SU-DHL-6 (cell line): ENCODE results near the gene BMPR2.
"Not testable (repeated sequence)": the region's sequence is repeated elsewhere in the genome, so short reads cannot be mapped to it uniquely, and the experiment has no call there.

ENCODE experiments used
- H2AFZ ChIP-seq: fragments of 200-600 bp; sonication (generic); 2 replicates; pipeline ENCODE4 v1.6.1; 2014; ENCODE audit warnings: low read depth, mild to moderate bottlenecking, moderate library complexity, mixed read lengths, antibody characterized with exemption, low read length; ENCODE audit not compliant: severe bottlenecking
- H3F3A ChIP-seq: fragments of 200-600 bp; shearing (Covaris generic); 2 replicates; pipeline ENCODE4 v1.6.0; 2016; ENCODE audit warnings: antibody characterized with exemption, mild to moderate bottlenecking; ENCODE audit not compliant: insufficient read depth
- H3K27ac ChIP-seq: fragments of 200-600 bp; sonication (generic); 2 replicates; pipeline ENCODE4 v1.5.1; 2016; ENCODE audit warnings: low read depth, mild to moderate bottlenecking, low read length, moderate library complexity, mixed read lengths
- H3K27me3 ChIP-seq: fragments of 200-600 bp; sonication (generic), shearing (Covaris generic); 2 replicates; pipeline ENCODE4 v1.6.0; 2014; ENCODE audit warnings: mild to moderate bottlenecking, low read length
- H3K36me3 ChIP-seq: fragments of 200-600 bp; sonication (generic); 2 replicates; pipeline ENCODE4 v1.6.1; 2014; ENCODE audit warnings: mild to moderate bottlenecking, low read length, mixed read lengths
- H3K4me2 ChIP-seq: fragments of 300-600, 200-600 bp; shearing (Covaris generic), sonication (generic); 2 replicates; pipeline ENCODE4 v1.6.0; 2014; ENCODE audit warnings: low read length, low read depth, mild to moderate bottlenecking; ENCODE audit not compliant: poor library complexity, severe bottlenecking
- H3K4me3 ChIP-seq: fragments of 200-600 bp; sonication (generic); 2 replicates; pipeline ENCODE4 v1.5.1; 2014; ENCODE audit warnings: antibody characterized with exemption, low read length, mild to moderate bottlenecking, mixed read lengths; ENCODE audit not compliant: insufficient read depth, poor library complexity, severe bottlenecking
- H3K79me2 ChIP-seq: fragments of 200-600 bp; sonication (generic); 2 replicates; pipeline ENCODE4 v1.6.1; 2014; ENCODE audit warnings: mild to moderate bottlenecking, low read length, moderate library complexity; ENCODE audit not compliant: insufficient read depth
- H3K9ac ChIP-seq: fragments of 200-600 bp; sonication (generic); 2 replicates; pipeline ENCODE4 v1.7.0; 2014; ENCODE audit warnings: mild to moderate bottlenecking, low read length
- H3K9me2 ChIP-seq: fragments of 200-600 bp; sonication (generic); replicated peaks from 2 replicates; pipeline ENCODE4 v1.6.1; 2014; ENCODE audit warnings: low read length; ENCODE audit not compliant: insufficient read depth
- H3K9me3 ChIP-seq: fragments of 200-600 bp; sonication (generic); 2 replicates; pipeline ENCODE4 v1.6.1; 2014; ENCODE audit warnings: low read length, mixed read lengths; ENCODE audit not compliant: insufficient read depth
- H4K20me1 ChIP-seq: fragments of 200-600 bp; sonication (generic); 2 replicates; pipeline ENCODE4 v1.6.1; 2014; ENCODE audit warnings: low read depth, mild to moderate bottlenecking, antibody characterized with exemption, low read length, moderate library complexity, mixed read lengths
- CTCF ChIP-seq: fragments of 200-600 bp; sonication (generic); IDR thresholded peaks from one replicate; pipeline ENCODE4 v1.5.1; 2017; ENCODE audit warnings: antibody characterized with exemption, mild to moderate bottlenecking, low read length, moderate library complexity; ENCODE audit not compliant: insufficient read depth, poor library complexity, severe bottlenecking
- EZH2phosphoT487 ChIP-seq: fragments of 200-600 bp; sonication (generic), shearing (Covaris generic); conservative IDR thresholded peaks from 2 replicates; pipeline ENCODE4 v1.6.1; 2018; ENCODE audit warnings: mild to moderate bottlenecking, antibody characterized with exemption, low read length, moderate library complexity, mixed read lengths

Gene BMPR2

GRCh38 chr2:202564226-202564625, 188.1 kb downstream of the BMPR2 start:
- H3F3A ChIP-seq, result no peaks in the 10 kb centered on the region
- TF ChIP-seq EZH2phosphoT487 (no peak), CTCF (no peak)
- H3K36me3 ChIP-seq, result no peaks in the 10 kb centered on the region
- no peaks in the 10 kb centered on the region for H3K79me2 ChIP-seq
- H3K9me3 ChIP-seq, result no peaks in the 10 kb centered on the region
- H3K4me3 ChIP-seq, result no peak overlapping the region
- H3K9me2 ChIP-seq, result no peaks in the 10 kb centered on the region
- no peak overlapping the region for H2AFZ ChIP-seq
- H4K20me1 ChIP-seq, result no peaks in the 10 kb centered on the region
- H3K27ac ChIP-seq, result no peak overlapping the region
- H3K27me3 ChIP-seq, result no peaks in the 10 kb centered on the region
- no peak overlapping the region for H3K4me2 ChIP-seq
- H3K9ac ChIP-seq, result no peak overlapping the region

DNA sequence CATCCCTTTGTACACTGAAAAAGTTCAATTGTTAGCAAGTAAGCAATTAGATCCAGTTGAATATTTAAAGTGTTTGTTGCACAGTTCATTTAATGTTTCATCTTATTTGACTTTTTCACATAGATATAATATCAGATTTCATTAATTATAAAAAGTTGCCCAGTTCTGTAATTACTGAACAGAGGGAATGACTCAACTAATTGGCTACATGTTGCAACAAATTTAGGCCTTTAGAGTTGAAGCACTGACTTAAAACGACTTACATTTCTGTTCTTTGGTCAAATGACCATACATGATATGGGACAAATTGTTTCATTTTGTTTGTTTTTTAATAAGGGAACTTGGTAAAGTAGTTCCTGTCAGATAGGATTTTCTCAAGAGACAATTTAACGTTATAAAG, 190.2 kb downstream of the BMPR2 start:
- no peaks in the 10 kb centered on the region for H3F3A ChIP-seq
- H2AFZ ChIP-seq, result no peak overlapping the region
- no peak overlapping the region for H3K4me3 ChIP-seq
- H3K36me3 ChIP-seq, result no peaks in the 10 kb centered on the region
- H3K9ac ChIP-seq, result no peak overlapping the region
- no peaks in the 10 kb centered on the region for H3K9me2 ChIP-seq
- no peaks in the 10 kb centered on the region for H3K79me2 ChIP-seq
- no peaks in the 10 kb centered on the region for H4K20me1 ChIP-seq
- no peaks in the 10 kb centered on the region for H3K27me3 ChIP-seq
- no peak for TF ChIP-seq EZH2phosphoT487
- no peak for TF ChIP-seq CTCF
- H3K27ac ChIP-seq, result no peak overlapping the region
- H3K4me2 ChIP-seq, result no peak overlapping the region
- no peaks in the 10 kb centered on the region for H3K9me3 ChIP-seq

GRCh38 chr2:202574541-202574940, 198.4 kb downstream of the BMPR2 start:
- Histone ChIP-seq H3K9me2 (no peaks in the 10 kb centered on the region), H3K27ac (no peak overlapping the region), H3F3A (no peaks in the 10 kb centered on the region), H3K4me3 (no peak overlapping the region), H3K4me2 (no peak overlapping the region), H3K27me3 (no peaks in the 10 kb centered on the region), H3K36me3 (no peaks in the 10 kb centered on the region), H4K20me1 (no peaks in the 10 kb centered on the region), H3K9me3 (no peaks in the 10 kb centered on the region), H3K79me2 (no peaks in the 10 kb centered on the region), H3K9ac (no peak overlapping the region), H2AFZ (no peak overlapping the region)
- TF ChIP-seq EZH2phosphoT487, result no peak
- no peak for TF ChIP-seq CTCF

GRCh38 chr2:202575194-202575593, 199.1 kb downstream of the BMPR2 start:
- H3K4me2 ChIP-seq, H2AFZ ChIP-seq, H4K20me1 ChIP-seq, H3K27ac ChIP-seq, H3K4me3 ChIP-seq, H3K9me3 ChIP-seq, H3K9ac ChIP-seq, H3K27me3 ChIP-seq, H3K79me2 ChIP-seq, H3K36me3 ChIP-seq, H3F3A ChIP-seq, H3K9me2 ChIP-seq: not testable (repeated sequence)
